Measurements from ENCODE around the gene SLC29A1.
"Not testable (repeated sequence)": the region's sequence is repeated elsewhere in the genome, so short reads cannot be mapped to it uniquely, and the experiment has no call there.

The SLC29A1 gene

GRCh38 chr6:44194326-44194725 is 29.1 kb upstream of the SLC29A1 start:
- TF ChIP-seq, protein P1, sequence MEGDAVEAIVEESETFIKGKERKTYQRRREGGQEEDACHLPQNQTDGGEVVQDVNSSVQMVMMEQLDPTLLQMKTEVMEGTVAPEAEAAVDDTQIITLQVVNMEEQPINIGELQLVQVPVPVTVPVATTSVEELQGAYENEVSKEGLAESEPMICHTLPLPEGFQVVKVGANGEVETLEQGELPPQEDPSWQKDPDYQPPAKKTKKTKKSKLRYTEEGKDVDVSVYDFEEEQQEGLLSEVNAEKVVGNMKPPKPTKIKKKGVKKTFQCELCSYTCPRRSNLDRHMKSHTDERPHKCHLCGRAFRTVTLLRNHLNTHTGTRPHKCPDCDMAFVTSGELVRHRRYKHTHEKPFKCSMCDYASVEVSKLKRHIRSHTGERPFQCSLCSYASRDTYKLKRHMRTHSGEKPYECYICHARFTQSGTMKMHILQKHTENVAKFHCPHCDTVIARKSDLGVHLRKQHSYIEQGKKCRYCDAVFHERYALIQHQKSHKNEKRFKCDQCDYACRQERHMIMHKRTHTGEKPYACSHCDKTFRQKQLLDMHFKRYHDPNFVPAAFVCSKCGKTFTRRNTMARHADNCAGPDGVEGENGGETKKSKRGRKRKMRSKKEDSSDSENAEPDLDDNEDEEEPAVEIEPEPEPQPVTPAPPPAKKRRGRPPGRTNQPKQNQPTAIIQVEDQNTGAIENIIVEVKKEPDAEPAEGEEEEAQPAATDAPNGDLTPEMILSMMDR (conservative IDR thresholded peaks at IDR 0.05; ENCODE audit: control insufficient read depth, insufficient read depth, low read depth, low read length), result no peak
- no peak for DNase-seq (ENCODE audit: low read depth)
- no peak overlapping the region for H3K4me3 ChIP-seq (ENCODE audit: control insufficient read depth, low read depth, low read length)

GRCh38 chr6:44196351-44196750 is 27.0 kb upstream of the SLC29A1 start:
- not testable (repeated sequence) for DNase-seq (ENCODE audit: low read depth); H3K4me3 ChIP-seq (ENCODE audit: control insufficient read depth, low read depth, low read length)

DNA sequence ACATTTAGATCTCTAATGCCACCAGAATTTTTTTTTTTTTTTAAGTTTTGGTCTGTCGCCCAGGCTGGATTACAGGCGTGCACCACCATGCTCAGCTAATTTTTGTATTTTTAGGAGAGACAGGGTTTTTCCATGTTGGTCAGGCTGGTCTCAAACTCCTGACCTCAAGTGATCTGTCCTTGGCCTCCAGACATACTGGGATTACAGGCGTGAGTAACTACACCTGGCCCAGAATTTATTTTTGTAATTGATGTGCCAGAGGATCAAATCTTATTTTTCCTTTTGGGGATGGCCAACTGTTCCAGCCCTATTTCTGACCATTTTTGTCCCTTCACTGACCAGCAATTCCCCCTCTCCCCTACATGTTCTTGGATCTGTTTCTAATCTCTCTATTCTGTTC is 24.7 kb upstream of the SLC29A1 start:
- TF ChIP-seq, protein P1 (conservative IDR thresholded peaks at IDR 0.05; ENCODE audit: control insufficient read depth, insufficient read depth, low read depth, low read length), result no peak
- DNase-seq (ENCODE audit: low read depth), result no peak

GRCh38 chr6:44199883-44200282 is 23.5 kb upstream of the SLC29A1 start:
- H3K4me3 ChIP-seq (ENCODE audit: control insufficient read depth, low read depth, low read length), result no peak overlapping the region
- TF ChIP-seq, protein P1 (conservative IDR thresholded peaks at IDR 0.05; ENCODE audit: control insufficient read depth, insufficient read depth, low read depth, low read length), result no peak
- no peak for DNase-seq (ENCODE audit: low read depth)

More for the DNA sequence above, 24.7 kb upstream of the SLC29A1 start:
- H3K4me3 ChIP-seq (ENCODE audit: control insufficient read depth, low read depth, low read length), result no peak overlapping the region

DNA sequence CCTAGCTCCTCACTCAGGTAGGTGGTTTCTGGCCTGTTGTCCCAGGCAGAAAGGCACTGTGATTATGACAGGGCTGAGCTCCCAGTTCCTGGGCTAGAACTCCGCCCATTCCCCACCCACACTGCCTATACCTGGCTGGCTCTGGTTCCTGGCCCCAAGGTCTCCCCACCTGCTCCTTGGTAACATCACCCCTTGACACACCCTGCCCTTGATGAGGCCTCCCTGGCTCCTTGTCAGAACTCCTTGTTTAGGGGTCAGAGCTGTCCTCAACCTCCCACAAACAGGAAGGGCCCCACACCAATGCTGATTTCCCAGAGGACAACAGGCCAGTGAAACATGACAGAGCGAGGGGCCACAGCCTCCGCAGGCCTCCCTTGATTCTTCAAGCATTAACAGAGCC is 22.2 kb upstream of the SLC29A1 start:
- no peak overlapping the region for H3K4me3 ChIP-seq (ENCODE audit: control insufficient read depth, low read depth, low read length)
- DNase-seq (ENCODE audit: low read depth), result no peak
- TF ChIP-seq, protein P1 (conservative IDR thresholded peaks at IDR 0.05; ENCODE audit: control insufficient read depth, insufficient read depth, low read depth, low read length), result no peak

GRCh38 chr6:44201638-44202303 is 21.6 kb upstream of the SLC29A1 start:
- H3K4me3 ChIP-seq (ENCODE audit: control insufficient read depth, low read depth, low read length), result no peak overlapping the region
- TF ChIP-seq, protein P1 (conservative IDR thresholded peaks at IDR 0.05; ENCODE audit: control insufficient read depth, insufficient read depth, low read depth, low read length), result no peak

GRCh38 chr6:44202332-44202971 is 20.9 kb upstream of the SLC29A1 start:
- TF ChIP-seq, protein P1 (conservative IDR thresholded peaks at IDR 0.05; ENCODE audit: control insufficient read depth, insufficient read depth, low read depth, low read length), result no peak
- H3K4me3 ChIP-seq (ENCODE audit: control insufficient read depth, low read depth, low read length), result no peak overlapping the region

More at GRCh38 chr6:44201638-44202303, 21.6 kb upstream of the SLC29A1 start:
- DNase-seq (ENCODE audit: low read depth), result no peak

More at GRCh38 chr6:44202332-44202971, 20.9 kb upstream of the SLC29A1 start:
- no peak for DNase-seq (ENCODE audit: low read depth)
